Measurements from ENCODE around the gene CLCA2. TPM values are rescaled to one million over a fixed set of nuclear protein-coding genes. Genes with fewer than 3 reads are reported as not detected.

Gene CLCA2
- total and polyA plus RNA-seq, 2 donors (not counting 3 experiments of a cell fraction or from before 2014, with no cell fraction given): 0.01 to 0.11 TPM

DNA sequence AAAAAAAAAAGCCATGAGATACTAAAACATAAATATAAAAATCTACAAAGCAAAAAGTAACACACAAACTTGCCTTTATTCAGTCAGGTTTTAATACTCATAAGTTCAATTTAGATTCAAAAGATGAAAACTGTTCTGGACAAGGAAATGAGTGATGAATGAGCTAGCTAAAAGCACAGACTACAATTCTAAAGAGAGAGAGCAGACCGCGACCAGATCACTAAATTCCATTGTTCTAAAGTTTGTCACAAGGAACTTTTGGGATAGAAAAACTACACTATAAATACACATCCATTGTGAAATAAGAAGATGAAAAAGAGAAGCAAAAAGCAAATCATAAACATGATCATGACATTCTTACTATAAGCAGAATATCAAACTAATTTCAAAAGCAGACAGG is 29.6 kb upstream of the CLCA2 start:
- Histone ChIP-seq H3K27me3 (ENCODE audit: control insufficient read depth in 2 of 2, insufficient read depth in 2 of 2, low read length in 2 of 2) (no peaks in the 10 kb centered on the region), H3K4me2 (ENCODE audit: insufficient read depth, low read length) (peak overlapping the region; percentile 99), H3K4me3 (replicated peaks in 1 of 3; ENCODE audit: insufficient read depth in 1 of 3, low read depth in 1 of 3, low read length in 3 of 3) (peak overlapping the region in 2 of 3 experiments; percentile 53 to 90), H3K27ac (ENCODE audit: insufficient read depth, low read depth, low read length) (peak overlapping the region; percentile 72), H4K20me1 (replicated peaks; ENCODE audit: control insufficient read depth, extremely low read depth, insufficient read depth, low read length) (no peaks in the 10 kb centered on the region), H3K4me1 (ENCODE audit: control insufficient read depth, extremely low read depth, insufficient read depth, low read length) (peaks cover 31% of the 10 kb centered on the region), H3K9me1 (replicated peaks; ENCODE audit: control insufficient read depth, extremely low read depth, insufficient read depth, low read length) (no peaks in the 10 kb centered on the region), H3K9ac (replicated peaks; ENCODE audit: extremely low read depth, insufficient read depth, low read length) (peak overlapping the region; percentile 74), H3K36me3 (ENCODE audit: control insufficient read depth in 2 of 2, extremely low read depth in 1 of 2, insufficient read depth in 2 of 2, low read length in 2 of 2) (no peaks in the 10 kb centered on the region), H2AFZ (ENCODE audit: low read depth, low read length) (no peak overlapping the region), H3K9me3 (replicated peaks; ENCODE audit: control insufficient read depth, insufficient read depth, low read length) (no peaks in the 10 kb centered on the region), H3K79me2 (ENCODE audit: control insufficient read depth, insufficient read depth, low read length) (peaks cover 60% of the 10 kb centered on the region)
- FAIRE-seq (peak; percentile 83), DNase-seq (ENCODE audit: low read depth, low spot score) (peak; percentile 70)
- TF ChIP-seq, protein P1, sequence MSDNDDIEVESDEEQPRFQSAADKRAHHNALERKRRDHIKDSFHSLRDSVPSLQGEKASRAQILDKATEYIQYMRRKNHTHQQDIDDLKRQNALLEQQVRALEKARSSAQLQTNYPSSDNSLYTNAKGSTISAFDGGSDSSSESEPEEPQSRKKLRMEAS (IDR thresholded peaks at IDR 0.05; ENCODE audit: insufficient read depth, insufficient read length): no peak
- TF ChIP-seq FOS (IDR thresholded peaks at IDR 0.05; ENCODE audit: borderline replicate concordance, insufficient read depth, low read length) (peak; percentile 33), JUN (IDR thresholded peaks at IDR 0.05; ENCODE audit: borderline replicate concordance, insufficient read depth, insufficient read length, low read depth) (no peak), GATA2 (IDR thresholded peaks at IDR 0.05; ENCODE audit: insufficient read depth, insufficient read length, low read depth, low read length) (no peak)
- ChIA-PET POLR2A (interaction anchor here (0.6 kb wide), 2 partner anchors 312 to 1136 kb away, joined by 3 read pairs; no protein-coding TSS in a partner anchor), CTCF (interaction anchor here (0.7 to 2.3 kb wide), 7 partner anchors 8 to 113 kb away, joined by 3 to 6 read pairs (median 5); no protein-coding TSS in a partner anchor)
- intact Hi-C loops (cut with micrococcal nuclease): loop anchor here (10.0 kb wide), 1 partner anchor 520 kb away; the partner anchor contains the start of genes HS2ST1 and SELENOF
- dilution Hi-C loops (cut with MboI; ENCODE audit: extremely low pct_ligation_motif_present, low sequenced_read_pairs): no loop called here
- no TSS peak for BruUV-seq (replicated peaks)

GRCh38 chr1:86395751-86396497 is 28.0 kb upstream of the CLCA2 start, which contains the start of gene ODF2L:
Gene ODF2L (minus strand): TSS chr1:86396323. CDS start chr1:86387027, 9,296 bp downstream.
- POLR2A ChIA-PET: interaction anchor here (0.6 to 0.8 kb wide), 2 partner anchors 13 to 307 kb away, joined by 3 to 4 read pairs; no protein-coding TSS in a partner anchor
- peak; percentile 55 for TF ChIP-seq POLR2AphosphoS5 (IDR thresholded peaks at IDR 0.05; ENCODE audit: insufficient read depth, low read depth, low read length)
- peak; percentile 57 for TF ChIP-seq POLR2A (IDR thresholded peaks at IDR 0.05; ENCODE audit: low read depth, low read length)
- TF ChIP-seq GATA2 (IDR thresholded peaks at IDR 0.05; ENCODE audit: insufficient read depth, insufficient read length, low read depth, low read length): no peak
- H3K9me1 ChIP-seq (replicated peaks; ENCODE audit: control insufficient read depth, extremely low read depth, insufficient read depth, low read length): no peaks in the 10 kb centered on the region
- TSS peak; percentile 31 for BruUV-seq (replicated peaks)
- FAIRE-seq: peak; percentile 79
- H2AFZ ChIP-seq (ENCODE audit: low read depth, low read length): peak within 1 kb of the TSS; percentile 83
- DNase-seq (ENCODE audit: low read depth, low spot score): peak; percentile 90
- H3K27me3 ChIP-seq (ENCODE audit: control insufficient read depth in 2 of 2, insufficient read depth in 2 of 2, low read length in 2 of 2): peaks cover 0 to 2% of the 10 kb centered on the region in 2 experiments
- intact Hi-C loops (cut with micrococcal nuclease) (loop anchor here (1.0 to 10.0 kb wide), 4 partner anchors 13 to 519 kb away; partner anchors contain the start of genes HS2ST1 and SELENOF), dilution Hi-C loops (cut with MboI; ENCODE audit: extremely low pct_ligation_motif_present, low sequenced_read_pairs) (no loop called here)
- CTCF ChIA-PET: interaction anchor here (0.7 to 1.9 kb wide), 8 partner anchors 10 to 308 kb away, joined by 3 to 9 read pairs (median 6); partner anchors contain the start of gene SH3GLB1
- peaks cover 46% of the 10 kb centered on the region for H3K79me2 ChIP-seq (ENCODE audit: control insufficient read depth, insufficient read depth, low read length)
- H4K20me1 ChIP-seq (replicated peaks; ENCODE audit: control insufficient read depth, extremely low read depth, insufficient read depth, low read length): no peaks in the 10 kb centered on the region
- H3K9ac ChIP-seq (replicated peaks; ENCODE audit: extremely low read depth, insufficient read depth, low read length): peak within 1 kb of the TSS; percentile 81
- H3K9me3 ChIP-seq (replicated peaks; ENCODE audit: control insufficient read depth, insufficient read depth, low read length): no peaks in the 10 kb centered on the region
- H3K4me2 ChIP-seq (ENCODE audit: insufficient read depth, low read length): peak within 1 kb of the TSS; percentile 99
- H3K27ac ChIP-seq (ENCODE audit: insufficient read depth, low read depth, low read length): peak within 1 kb of the TSS; percentile 72
- H3K4me1 ChIP-seq (ENCODE audit: control insufficient read depth, extremely low read depth, insufficient read depth, low read length): peaks cover 28% of the 10 kb centered on the region
- no peaks in the 10 kb centered on the region for H3K36me3 ChIP-seq (ENCODE audit: control insufficient read depth in 2 of 2, extremely low read depth in 1 of 2, insufficient read depth in 2 of 2, low read length in 2 of 2)
- peak within 1 kb of the TSS; percentile 85 to 96 (median 85) for H3K4me3 ChIP-seq (replicated peaks in 1 of 3; ENCODE audit: insufficient read depth in 1 of 3, low read depth in 1 of 3, low read length in 3 of 3)
